NCI-H2196 (cell line): Measurements from ENCODE around the gene LAMA1.
"Not testable (repeated sequence)": the region's sequence is repeated elsewhere in the genome, so short reads cannot be mapped to it uniquely, and the experiment has no call there.

Experiments
- DNase-seq: peaks from one replicate; lab custom pipeline; 2025; ENCODE audit not compliant: unreplicated experiment; lab: John Stamatoyannopoulos, UW

Gene LAMA1

GRCh38 chr18:6955304-6955703, 162.3 kb downstream of the LAMA1 start:
- DNase-seq: no peak

GRCh38 chr18:6954501-6954900, 163.1 kb downstream of the LAMA1 start:
- DNase-seq: no peak

- DNase-seq: no peak
These were observed 166.1 kb downstream of the LAMA1 start for GRCh38 chr18:6951336-6952090.

- no peak for DNase-seq
These were observed 167.0 kb downstream of the LAMA1 start for GRCh38 chr18:6950641-6951040.

- DNase-seq: no peak
These were observed 167.6 kb downstream of the LAMA1 start for GRCh38 chr18:6949800-6950586.

GRCh38 chr18:6948281-6949055, 169.1 kb downstream of the LAMA1 start:
- DNase-seq: no peak

- DNase-seq: no peak
These were observed 170.1 kb downstream of the LAMA1 start for GRCh38 chr18:6947338-6948030.

GRCh38 chr18:6943143-6943542, 174.5 kb downstream of the LAMA1 start:
- DNase-seq: peak; percentile 56

- no peak for DNase-seq
These were observed 174.9 kb downstream of the LAMA1 start for GRCh38 chr18:6942742-6943141.

- DNase-seq: no peak
These were observed 175.6 kb downstream of the LAMA1 start for GRCh38 chr18:6941996-6942395.

- DNase-seq: no peak
These were observed 177.1 kb downstream of the LAMA1 start for GRCh38 chr18:6940451-6940850.

GRCh38 chr18:6939972-6940371, 177.6 kb downstream of the LAMA1 start:
- no peak for DNase-seq

- DNase-seq: not testable (repeated sequence)
These were observed 179.2 kb downstream of the LAMA1 start for GRCh38 chr18:6938403-6938802.

GRCh38 chr18:6938003-6938402, 179.6 kb downstream of the LAMA1 start:
- DNase-seq: no peak

- DNase-seq: no peak
These were observed 182.7 kb downstream of the LAMA1 start for GRCh38 chr18:6934859-6935258.

- DNase-seq: no peak
These were observed 188.1 kb downstream of the LAMA1 start for GRCh38 chr18:6929370-6930102.

- DNase-seq: no peak
These were observed 189.2 kb downstream of the LAMA1 start for GRCh38 chr18:6928359-6928758.

- no peak for DNase-seq
These were observed 190.4 kb downstream of the LAMA1 start for GRCh38 chr18:6927153-6927552.

GRCh38 chr18:6923220-6923619, 194.4 kb downstream of the LAMA1 start:
- no peak for DNase-seq

GRCh38 chr18:6921571-6921970, 196.0 kb downstream of the LAMA1 start:
- no peak for DNase-seq
